GM21737 (cell line): ENCODE measurements around the gene FGFRL1.

Experiments used
- ATAC-seq: cut with Tn5 transposase; IDR thresholded peaks from one replicate; pipeline ENCODE4 v1.9.1; 2021; ENCODE audit warnings: mild to moderate bottlenecking, moderate library complexity; ENCODE audit not compliant: unreplicated experiment

FGFRL1 gene

DNA sequence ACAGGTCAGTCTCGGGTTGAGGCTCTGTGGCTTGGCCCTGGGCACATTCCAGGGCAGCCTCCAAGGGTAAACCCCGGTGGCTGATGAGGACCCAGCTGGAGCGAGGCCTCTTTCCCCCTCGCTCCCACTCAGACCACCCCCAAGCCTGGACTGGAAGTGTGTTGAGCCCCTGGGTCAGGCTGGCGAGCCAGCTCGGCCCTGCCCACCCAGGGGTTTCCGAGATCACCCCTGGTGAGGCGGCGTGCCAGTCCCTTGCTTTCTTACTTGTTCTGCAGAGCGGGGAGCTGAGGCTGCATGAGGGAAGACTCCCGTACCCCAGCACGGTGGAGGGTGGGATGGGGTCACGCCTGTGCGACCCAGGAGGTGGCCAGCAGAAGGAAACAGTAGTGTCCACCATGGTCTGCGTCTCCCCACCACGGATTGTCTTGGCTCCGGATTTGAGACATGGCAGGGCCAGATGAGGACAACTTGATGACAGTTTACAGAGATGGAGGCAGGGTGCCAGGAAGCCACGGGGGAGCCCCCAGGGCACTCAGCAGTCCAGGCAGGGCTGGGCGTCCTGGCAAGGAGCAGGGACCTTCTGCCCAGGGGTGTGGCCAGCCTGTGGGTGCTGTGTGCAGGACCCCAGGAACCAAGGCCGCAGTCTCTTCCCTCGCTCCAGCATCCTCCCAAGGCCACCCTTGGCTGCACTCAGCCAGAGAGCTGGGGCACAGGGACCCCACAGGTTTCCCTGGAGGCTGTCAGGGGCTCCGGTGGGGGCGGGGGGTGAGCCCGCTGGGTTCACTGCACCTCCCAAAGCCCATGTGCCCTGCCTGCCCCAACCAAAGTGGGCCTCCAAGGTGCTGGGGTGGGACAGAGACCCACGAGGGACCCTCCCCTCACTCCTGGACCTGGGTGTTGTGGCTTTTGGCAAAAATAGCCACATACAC lies 6.6 kb upstream of the FGFRL1 start:
- ATAC-seq, result no peak

- ATAC-seq, result no peak
Measured at GRCh38 chr4:1006856-1007255, 4.6 kb upstream of the FGFRL1 start.

DNA sequence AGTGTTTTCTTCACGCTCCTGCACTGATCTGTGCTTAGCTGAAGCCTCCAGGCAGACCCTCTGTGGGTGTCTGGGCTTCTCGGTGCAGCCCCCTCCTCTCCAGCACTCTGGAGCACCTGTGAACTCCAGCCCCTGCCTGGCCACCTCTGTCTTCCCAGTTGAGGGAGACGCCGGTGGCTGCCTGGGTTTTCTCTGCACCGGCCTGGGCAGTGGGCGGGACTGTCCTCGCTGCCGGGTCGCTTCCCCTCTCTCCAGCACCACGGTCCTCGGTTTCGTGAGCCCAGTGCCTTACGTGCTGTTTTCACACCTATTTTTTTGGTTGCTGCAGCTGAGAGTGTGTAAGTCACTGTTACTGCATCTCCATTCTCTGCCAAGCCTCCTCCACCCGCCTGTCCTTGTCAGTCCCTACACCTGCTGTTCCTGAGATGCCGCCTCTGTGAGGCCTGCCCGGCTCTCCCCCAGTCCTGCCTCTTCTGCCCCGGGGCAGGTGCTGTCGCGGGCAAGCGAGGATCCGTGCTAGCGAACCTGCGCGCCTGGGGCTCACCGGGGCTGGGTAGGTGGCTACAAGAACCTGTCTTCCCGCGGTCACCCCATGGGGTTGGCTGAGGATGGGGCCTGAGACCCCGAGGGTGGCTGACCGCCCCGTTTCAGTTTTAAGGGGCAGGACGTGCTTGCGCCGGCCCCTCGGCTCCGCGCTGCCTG lies 2.4 kb upstream of the FGFRL1 start:
- peak; percentile 7 for ATAC-seq

DNA sequence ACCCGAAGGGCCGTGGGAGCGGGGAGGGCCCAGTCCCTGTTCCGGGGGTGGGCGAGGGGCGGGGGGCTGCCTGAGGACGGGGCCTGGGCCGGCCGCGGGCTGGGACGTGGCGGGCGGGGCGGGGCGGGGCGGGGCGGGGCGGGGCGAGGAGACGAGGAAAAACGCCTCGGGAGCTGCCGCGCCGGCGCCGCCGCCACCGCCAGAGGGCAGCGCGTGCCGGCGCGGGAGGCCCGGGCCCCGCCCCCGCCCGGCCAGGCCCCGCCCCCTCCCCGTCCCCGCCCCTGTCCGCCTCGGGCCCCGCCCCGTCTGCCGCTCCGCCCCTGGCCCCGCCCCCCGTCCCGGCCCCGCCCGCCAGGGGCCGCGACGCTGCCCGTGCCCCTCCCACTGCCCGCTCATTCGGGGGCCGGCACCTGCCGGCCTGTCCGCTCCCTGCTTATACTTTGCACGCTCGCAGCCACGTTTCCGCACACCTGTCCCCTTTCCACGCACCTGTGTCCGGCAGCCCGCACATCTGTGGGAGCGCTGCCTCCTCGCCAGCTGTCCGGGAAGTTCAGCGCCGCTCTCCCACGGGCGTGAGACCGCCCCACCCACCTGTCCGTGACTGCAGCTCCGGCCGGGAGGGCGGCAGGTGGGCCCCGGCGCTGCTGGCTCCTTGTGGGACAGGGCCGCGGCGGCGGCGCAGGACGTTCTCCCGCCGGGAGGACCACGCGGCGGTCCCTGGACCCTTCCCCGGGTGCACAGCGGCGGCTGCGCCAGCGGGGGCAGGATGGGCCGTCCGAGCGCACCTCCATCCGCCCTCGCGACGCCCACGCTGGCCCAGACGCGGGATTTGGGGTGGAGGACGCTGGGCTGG lies 1.7 kb upstream of the FGFRL1 start:
- peak; percentile 39 for ATAC-seq

DNA sequence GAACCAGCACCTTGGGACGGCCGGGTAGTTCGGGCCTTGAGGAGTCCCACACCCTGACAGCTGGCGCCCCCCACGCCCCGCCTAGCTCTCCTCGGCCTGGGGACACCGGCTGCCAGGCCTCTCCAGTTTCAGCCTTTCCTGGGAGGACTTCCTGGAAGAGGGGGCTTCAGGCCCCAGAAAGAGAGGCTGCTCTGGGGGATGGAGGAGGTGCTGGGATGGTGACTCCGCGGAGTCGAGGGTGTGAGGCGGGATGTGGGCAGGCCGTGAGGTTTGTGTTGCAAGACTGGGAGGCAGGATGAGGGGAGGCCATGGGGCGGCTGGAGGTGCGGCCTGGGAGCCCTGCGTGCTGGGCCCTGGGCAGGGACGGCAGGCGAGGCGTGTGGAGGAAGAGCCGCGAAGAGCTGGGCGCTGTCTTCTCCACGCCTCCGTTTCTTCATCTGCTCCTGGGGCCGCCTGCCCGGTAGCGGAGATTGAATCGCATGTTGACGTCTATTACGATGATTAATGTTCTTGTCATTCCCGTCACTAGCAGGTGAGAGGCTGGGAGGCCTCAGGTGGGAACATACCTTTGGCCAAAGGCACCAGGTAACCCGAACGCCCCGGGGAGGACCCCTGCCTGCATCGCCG lies 918 bp upstream of the FGFRL1 start:
- ATAC-seq, result peak; percentile 11

DNA sequence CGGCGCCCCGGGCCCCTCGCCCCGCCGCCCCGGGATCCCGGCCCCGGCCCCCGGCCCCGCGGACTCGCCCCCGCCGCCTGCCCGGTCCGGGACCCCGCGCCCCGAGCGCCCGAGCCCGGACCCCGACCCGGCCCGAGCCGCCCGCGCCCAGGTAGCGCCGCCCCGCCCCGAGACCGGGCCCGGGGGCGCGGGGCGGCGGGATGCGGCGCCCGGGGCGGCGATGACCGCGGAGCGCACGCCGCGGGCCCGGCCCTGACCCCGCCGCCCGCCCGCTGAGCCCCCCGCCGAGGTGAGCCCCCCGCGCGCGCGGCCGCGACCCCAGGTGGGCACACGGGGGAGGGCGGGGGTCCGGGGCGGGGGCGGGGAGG lies 224 bp downstream of the FGFRL1 start:
- peak; percentile 4 for ATAC-seq

- no peak for ATAC-seq
Measured at GRCh38 chr4:1012034-1012739, 761 bp downstream of the FGFRL1 start.

GRCh38 chr4:1013225-1014073 lies 2.0 kb downstream of the FGFRL1 start:
- ATAC-seq, result no peak

- ATAC-seq, result no peak
Measured at GRCh38 chr4:1014291-1015167, 3.1 kb downstream of the FGFRL1 start.

GRCh38 chr4:1015179-1015578 lies 3.8 kb downstream of the FGFRL1 start:
- no peak for ATAC-seq

DNA sequence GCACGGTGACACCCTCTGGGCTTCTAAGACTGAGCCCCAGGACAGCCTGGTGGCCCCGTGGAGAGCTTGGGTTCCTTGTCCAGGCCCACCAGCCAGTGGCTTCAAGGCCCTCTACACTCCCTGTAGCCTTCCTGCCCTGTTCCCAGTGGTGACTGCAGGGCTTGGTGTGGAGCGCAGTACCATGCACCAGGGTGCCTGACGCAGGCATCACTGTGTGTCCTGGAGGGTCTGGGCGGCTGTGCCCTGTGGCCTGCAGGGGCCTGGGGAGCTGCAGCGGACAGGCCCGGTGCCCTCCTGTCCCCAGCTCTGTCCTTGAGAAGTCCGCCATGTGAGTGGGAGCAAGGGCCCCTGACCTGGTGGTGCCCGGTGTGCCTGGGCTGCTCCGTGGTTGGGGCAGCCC lies 4.3 kb downstream of the FGFRL1 start:
- no peak for ATAC-seq

GRCh38 chr4:1017211-1017610 lies 5.8 kb downstream of the FGFRL1 start:
- ATAC-seq, result no peak

- no peak for ATAC-seq
Measured at GRCh38 chr4:1017706-1018105, 6.3 kb downstream of the FGFRL1 start.

DNA sequence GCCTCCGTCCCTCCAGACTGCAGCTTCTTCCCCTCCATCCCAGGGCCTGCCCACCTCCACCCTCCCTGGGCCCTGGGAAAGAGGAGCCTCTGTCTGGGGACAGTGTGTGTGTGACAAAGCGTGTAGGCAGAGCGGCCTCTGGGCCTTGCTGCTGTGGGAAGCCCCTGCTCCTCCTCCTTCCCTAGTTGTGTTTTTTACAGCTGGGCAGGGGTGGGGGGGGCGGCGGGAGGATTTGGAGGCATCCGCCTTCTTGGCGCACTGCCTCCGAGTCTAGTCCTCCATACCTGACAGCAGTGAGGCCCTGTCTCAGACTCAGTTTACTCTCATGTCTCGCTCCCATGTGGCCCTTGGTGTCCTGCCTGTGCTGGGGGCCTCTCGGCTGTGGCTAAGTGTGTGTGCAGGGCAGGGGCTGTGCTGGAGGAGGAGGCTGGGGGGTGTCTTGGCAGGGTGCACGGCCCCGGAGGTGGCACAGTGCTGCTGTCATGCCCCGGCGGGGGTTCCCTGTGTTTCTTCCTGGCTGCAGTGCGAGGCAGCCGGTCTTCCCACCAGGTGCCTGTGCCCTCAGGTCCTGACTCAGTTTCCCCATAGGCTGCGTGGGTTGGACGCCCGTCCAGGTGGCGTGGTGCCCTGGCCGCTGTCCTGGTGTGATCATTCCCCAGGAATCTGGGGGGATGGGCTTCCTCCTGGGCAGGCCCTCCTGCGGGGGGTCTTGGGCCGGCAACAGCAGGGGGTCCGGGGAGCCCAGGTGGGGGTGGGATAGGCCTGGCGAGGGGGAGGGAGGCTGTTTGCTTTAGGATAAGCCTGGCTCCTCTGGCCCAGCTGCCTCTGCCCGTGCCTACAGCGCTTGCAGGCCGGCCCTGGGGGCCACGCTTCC lies 7.0 kb downstream of the FGFRL1 start:
- no peak for ATAC-seq

- ATAC-seq, result no peak
Measured at GRCh38 chr4:1019320-1019719, 7.9 kb downstream of the FGFRL1 start.

GRCh38 chr4:1019729-1020470 lies 8.5 kb downstream of the FGFRL1 start:
- no peak for ATAC-seq
